HG02588 (cell line): ENCODE results near the gene FGD4.
A peak's percentile ranks its signal among the peaks of the same experiment; 100 is the strongest.

ENCODE experiments used
- ATAC-seq: cut with Tn5 transposase; IDR thresholded peaks from one replicate; pipeline ENCODE4 v1.9.1; 2021; ENCODE audit warnings: mild to moderate bottlenecking, moderate library complexity; ENCODE audit not compliant: unreplicated experiment

Gene FGD4

DNA sequence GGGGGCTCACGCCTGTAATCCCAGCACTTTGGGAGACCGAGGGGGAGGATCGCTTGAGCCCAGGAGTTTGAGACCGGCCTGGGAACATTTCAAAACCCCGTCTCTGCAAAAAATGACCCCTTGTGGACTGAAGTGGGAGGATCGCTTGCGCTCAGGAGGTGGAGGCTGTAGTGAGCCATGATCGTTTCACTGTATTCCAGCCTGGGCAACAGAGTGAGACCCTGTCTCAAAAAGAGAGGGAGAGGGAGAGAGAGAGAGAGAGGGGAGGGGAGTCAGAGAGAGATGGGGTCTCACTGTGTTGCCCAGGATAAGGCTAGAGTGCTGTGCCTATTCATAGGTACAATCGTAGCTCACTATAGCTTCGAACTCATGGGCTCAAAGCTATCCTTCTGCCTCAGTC is 2.8 kb downstream of the FGD4 start:
- no peak for ATAC-seq

GRCh38 chr12:32402946-32403345 is 3.6 kb downstream of the FGD4 start:
- no peak for ATAC-seq

DNA sequence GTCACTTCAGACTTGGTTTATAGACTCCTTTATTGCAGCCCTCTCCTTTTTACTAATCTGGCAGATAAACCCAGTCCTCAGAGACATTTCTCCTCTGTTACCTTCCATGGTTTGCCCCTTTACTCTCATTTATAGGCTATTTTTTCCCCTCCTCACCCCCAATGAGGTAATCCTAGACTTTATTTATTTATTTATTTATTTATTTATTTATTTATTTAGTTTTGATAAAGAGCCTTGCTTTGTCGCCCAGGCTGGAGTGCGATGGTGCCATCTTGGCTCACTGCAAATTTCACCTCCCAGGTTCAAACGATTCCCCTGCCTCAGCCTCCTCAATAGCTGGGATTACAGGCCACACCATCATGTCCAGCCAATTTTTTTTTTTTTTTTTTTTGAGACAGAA is 8.4 kb downstream of the FGD4 start:
- ATAC-seq, result no peak

DNA sequence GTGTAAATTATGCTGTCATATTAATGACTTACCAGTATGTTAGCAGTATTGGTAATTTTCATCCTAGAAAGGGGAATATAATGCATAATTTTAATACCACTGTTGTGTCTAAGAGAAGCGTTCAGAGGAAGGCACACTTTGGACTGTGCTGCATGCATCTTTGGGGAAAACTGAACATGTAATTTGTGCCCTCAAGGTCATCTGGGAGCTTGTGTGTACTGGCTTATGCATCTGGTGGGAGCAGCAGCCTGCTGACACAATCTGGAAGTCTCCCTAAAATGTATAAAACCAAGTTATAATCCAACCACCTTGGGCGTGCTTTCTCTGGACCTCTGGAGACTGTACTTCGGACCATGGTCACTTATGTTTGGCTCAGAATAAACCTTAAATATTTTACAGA is 14.1 kb downstream of the FGD4 start:
- no peak for ATAC-seq

DNA sequence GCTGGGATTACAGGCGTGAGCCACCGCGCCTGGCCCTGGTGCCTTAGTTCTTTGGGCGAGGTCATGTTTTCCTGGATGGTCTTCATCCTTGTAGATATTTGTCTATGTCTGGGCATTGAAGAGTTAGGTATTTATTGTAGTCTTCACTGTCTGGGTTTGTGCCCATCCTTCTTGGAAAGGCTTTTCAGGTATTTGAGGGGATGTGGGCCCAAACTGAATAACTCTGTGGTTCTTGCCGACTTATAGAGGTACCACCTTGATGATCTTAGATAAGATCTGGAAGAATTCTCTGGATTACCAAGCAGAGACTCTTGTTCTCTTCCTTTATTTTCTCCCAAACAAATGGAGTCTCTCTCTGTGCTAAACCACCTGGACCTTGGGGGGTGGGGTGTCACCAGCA is 18.9 kb downstream of the FGD4 start:
- ATAC-seq, result no peak

DNA sequence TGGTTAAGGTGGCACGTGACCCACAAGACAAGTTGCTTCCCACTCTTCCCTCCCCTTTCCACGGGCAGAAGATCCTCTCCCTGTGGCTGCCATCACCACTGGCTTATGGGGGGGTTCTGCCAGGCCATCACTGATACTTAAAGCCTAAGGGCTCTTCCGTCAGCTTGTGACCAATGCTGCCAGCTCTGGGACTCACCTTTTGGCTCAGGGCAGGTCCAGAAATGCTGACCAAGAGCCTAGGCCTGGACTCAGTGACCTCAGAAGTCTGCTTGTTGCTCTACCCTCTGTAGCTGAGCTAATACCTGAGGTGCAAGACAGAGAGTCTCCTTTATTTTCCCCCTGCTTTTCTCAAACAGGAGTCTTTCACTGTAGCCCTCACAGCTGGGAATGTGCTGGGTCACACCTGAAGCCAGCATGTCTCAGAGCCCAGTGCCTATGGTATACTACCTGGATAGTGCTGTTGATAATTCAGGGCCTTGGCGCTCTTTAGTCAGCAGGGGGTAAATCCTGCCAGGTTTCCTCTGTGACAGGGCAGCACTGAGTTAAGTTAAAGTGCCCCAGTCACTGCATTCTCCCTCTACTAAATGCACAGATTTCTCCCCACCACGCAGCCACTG is 19.7 kb downstream of the FGD4 start:
- no peak for ATAC-seq

DNA sequence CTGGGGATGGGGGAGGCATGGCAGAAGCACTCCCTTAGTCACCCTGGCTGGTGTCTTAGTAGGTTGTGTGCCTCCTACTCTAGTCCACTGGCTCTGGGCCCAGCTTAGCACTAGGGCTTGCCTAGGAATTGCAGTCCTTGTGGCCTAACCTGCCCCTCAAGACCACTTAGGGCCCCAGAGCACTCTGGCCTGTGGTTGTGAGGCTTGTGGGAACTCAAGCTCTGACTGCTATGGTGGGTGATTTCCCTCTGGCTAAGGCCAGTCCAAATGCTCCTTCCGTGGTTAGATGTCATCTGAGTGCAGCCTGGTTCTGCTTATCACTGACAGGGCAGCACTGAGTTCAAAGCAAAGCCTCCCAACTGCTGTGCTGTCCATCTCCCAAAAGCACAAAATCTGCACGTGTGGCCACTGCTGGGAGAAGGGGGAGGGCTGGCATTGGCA is 20.2 kb downstream of the FGD4 start:
- ATAC-seq, result peak; percentile 62

GRCh38 chr12:32420356-32420755 is 21.0 kb downstream of the FGD4 start:
- ATAC-seq, result no peak

GRCh38 chr12:32423559-32423958 is 24.2 kb downstream of the FGD4 start:
- ATAC-seq, result no peak

DNA sequence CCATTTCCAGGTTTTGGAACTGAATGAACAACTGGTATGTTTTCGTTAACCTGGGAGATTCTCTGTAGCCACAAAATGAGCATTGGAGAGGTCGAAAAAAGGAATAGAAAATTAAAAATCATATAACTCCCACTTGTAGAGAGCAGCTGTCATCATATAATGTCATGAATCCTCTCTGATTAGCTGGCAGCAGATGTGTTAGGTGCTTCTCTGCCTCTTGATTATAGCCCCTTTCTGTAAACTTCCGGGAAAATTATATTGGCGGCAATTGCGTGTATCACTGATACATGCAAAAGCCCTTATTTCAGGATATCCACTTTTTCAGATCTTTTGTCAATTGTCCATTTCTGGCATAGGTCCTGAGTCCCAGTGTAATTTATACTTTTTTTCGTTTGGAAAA is 31.7 kb downstream of the FGD4 start:
- ATAC-seq, result no peak

GRCh38 chr12:32435921-32436705 is 36.8 kb downstream of the FGD4 start:
- no peak for ATAC-seq

GRCh38 chr12:32437095-32437515 is 37.7 kb downstream of the FGD4 start:
- no peak for ATAC-seq

DNA sequence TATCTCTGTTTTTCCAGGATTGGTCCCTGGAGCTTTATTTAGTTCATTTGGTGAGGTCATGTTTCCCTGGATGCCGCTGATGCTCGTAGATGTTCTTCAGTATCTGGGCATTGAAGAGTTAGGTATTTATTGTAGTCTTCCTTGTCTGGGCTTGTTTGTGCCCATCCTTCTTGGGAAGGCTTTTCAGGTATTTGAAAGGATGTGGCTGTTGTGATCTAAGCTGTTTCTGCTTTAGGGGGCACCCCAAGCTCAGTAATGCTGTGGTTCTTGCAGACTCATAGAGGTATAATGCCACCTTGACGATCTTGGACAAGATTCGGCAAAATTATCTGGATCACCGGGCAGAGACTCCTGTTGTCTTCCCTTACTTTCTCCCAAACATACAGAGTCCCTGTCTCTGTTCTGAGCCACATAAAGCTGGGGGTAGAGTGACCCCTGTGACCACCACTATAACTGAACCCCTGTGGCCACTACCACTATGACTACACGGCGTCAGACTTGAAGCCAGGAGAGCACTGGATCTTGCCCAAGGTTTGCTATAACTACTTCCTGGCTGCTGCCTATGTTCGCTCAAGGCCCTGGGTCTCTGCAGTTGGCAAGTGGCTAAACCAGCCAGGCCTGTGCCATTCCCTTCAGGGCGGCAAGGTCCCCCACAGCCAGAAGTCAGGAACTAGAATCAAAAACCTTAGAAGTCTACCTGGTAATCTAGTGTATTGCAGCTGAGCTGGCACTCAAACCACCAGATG is 40.9 kb downstream of the FGD4 start:
- no peak for ATAC-seq

GRCh38 chr12:32443491-32443890 is 44.1 kb downstream of the FGD4 start:
- no peak for ATAC-seq

DNA sequence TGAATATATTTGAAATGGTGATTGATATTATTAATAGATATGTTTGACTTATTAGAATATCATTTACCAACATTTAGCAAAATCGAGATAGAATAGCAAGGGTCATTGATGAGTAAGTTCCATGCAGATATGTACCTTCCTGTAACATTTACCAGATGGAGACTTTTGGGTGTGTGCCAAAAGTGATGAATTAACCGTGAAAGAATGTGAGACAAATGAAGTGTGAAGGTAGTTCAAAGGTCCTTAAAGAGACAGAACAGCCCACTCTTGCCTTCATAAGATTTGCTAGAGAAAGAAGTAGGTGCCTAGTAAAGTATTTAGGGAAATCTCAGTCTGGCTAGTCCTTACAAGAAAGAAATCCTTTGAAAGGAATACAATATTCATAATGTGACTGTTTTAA is 45.5 kb downstream of the FGD4 start:
- ATAC-seq, result no peak

GRCh38 chr12:32445356-32445755 is 46.0 kb downstream of the FGD4 start:
- no peak for ATAC-seq

DNA sequence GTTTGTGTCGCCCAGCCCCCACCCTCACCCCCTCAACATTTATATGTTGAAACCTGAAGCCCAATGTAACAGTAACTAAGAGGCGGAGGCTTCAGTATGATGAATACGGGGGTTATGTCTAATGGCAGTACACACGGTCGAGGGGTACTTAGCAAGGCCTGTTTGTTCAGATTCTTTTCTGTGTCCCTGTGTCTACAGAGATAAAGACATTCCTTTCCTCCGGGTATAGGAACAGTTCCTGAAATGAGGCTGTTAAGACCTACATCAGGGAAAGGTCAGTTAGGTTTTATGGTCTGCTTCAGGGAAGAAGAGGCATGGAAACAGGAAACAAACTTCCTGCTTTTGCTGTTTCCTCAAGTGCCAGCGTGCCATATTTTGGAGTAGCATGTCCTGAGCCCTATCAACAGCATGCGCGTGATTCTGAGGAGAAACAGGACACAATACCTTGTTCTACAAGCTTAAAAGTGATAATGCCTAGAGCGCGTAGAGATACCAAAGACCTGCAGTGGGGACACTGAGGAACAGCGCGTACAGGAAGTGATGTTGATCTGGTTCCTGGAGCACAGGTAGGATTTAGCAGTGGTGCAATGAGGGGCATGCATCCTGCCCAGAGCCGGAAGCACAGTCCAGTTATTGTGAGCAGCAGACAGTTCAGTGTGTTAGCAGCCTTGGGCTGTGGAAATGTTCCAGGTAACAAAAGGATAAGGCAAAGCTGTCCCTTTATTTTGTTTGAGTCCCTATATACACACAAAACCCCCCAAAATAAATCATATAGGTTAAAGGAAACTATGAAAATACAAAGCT is 47.2 kb downstream of the FGD4 start:
- ATAC-seq, result no peak

- ATAC-seq, result no peak
These were observed 49.2 kb downstream of the FGD4 start for GRCh38 chr12:32448586-32448985.

DNA sequence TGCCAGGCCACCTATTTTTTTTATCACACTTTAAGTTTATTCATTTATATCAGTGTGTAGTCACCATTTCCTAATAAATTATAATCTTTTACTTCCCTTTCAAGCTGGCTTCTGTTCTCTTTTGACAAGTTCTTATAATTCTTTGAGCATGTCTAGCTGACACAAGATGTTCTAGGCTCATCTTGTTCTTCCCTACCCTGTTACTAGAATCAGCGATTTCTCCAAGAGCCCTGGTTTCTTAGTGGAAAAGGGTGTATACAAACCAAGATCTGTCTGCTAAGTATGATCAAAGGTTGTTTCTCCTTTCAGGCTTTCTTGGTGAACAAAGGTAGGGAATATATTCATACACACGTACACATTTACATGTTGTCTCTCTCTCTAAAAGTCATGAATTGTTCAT is 51.0 kb downstream of the FGD4 start:
- ATAC-seq, result no peak

GRCh38 chr12:32450768-32451167 is 51.4 kb downstream of the FGD4 start:
- no peak for ATAC-seq

DNA sequence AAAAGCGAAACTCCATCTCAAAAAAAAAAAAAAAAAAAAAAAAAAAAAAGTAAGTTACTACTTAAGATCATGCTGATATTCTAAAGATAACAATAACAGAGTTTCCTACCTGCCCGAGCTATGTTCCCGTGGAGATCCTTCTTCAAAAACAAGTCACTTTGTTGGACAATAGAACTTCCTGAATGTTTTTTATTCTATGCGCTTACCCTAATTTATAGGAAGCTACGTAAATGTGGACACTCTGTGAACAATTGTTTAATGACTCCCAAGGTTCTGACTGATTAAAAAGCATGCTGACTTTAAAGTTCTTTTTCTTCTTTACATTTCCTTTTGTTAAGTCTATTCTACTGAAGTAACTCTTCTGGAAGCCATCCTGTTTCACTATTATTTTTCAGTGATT is 52.5 kb downstream of the FGD4 start:
- ATAC-seq, result no peak
